Fibroblast of pulmonary artery (primary cell): ENCODE measurements around the gene BTBD6.

ENCODE experiments used
- DNase-seq: peaks from one replicate; pipeline ENCODE4 v3.0.0-alpha.2; 2010; ENCODE audit warnings: low read depth
- H3K4me3 ChIP-seq: replicated peaks from 2 replicates; pipeline ENCODE4 v1.5.1; 2011; ENCODE audit warnings: low read depth, mild to moderate bottlenecking, control low read depth, low read length, moderate library complexity
- TF ChIP-seq, protein P1 (sequence below): IDR thresholded peaks from 2 replicates; pipeline ENCODE4 v1.5.1; 2011; ENCODE audit warnings: mild to moderate bottlenecking, control low read depth, low read length, inconsistent platforms; ENCODE audit errors: missing control alignments

The BTBD6 gene

GRCh38 chr14:105206873-105207272 is 41.5 kb upstream of the BTBD6 start:
- H3K4me3 ChIP-seq, result no peak overlapping the region
- no peak for DNase-seq
- TF ChIP-seq, protein P1, sequence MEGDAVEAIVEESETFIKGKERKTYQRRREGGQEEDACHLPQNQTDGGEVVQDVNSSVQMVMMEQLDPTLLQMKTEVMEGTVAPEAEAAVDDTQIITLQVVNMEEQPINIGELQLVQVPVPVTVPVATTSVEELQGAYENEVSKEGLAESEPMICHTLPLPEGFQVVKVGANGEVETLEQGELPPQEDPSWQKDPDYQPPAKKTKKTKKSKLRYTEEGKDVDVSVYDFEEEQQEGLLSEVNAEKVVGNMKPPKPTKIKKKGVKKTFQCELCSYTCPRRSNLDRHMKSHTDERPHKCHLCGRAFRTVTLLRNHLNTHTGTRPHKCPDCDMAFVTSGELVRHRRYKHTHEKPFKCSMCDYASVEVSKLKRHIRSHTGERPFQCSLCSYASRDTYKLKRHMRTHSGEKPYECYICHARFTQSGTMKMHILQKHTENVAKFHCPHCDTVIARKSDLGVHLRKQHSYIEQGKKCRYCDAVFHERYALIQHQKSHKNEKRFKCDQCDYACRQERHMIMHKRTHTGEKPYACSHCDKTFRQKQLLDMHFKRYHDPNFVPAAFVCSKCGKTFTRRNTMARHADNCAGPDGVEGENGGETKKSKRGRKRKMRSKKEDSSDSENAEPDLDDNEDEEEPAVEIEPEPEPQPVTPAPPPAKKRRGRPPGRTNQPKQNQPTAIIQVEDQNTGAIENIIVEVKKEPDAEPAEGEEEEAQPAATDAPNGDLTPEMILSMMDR, result no peak

DNA sequence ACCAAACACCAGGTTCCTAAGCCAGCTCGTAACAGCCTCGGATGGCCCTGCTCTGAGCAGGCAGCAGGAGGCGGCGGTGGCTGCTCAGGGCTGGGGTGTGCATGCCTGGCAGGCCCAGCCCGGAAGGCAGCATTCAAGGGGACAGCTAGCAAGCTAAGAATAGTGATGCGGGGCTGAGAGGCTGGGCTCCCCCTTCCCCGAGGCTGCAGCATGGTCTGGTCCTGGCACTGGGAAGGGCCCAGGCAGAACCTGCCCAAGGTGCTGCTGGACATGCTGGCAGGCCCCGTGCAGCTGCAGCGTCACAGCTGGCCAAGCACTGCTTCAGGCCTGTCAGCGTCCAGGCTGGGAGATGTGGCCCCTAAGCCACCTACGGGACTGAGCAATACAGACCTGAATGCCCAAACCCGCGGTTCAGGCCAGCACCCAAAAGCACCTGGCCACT is 40.9 kb upstream of the BTBD6 start:
- TF ChIP-seq, protein P1, result no peak
- no peak overlapping the region for H3K4me3 ChIP-seq
- no peak for DNase-seq

DNA sequence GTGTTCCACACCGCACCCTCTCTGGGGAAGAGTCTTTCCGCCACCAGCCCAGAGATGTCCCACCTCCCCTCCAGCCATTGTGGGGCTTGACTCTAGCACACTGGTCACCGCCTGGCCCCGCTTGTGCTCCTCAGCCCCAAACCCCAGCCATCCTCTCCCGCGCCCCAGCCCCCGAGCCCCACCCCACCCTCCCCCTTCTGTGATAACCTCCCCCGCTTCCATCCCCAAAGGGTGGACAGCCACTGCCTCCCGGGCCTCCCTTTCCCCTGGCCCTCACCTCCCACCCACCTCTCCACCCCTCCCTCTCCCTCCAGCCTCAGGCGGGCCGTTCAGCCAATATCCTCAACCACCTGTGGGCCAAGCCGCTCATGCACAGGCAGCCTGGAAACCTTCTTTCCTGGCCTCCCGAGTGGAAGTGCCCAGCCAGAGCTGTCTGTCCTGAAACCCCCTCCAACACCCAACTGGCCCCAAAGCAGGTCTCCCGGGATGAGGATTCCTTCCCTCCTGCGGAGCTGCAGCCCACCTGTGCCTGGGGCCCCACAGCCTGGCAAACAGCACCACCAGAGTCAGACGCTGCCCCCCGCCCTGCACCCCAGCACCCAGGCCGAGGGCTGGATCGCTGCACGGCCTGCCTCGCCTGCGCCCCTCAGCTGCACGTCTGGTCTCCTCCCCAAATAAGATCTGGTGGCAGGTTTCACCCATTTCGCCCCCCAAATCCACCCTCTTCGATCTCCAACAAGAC is 40.2 kb upstream of the BTBD6 start:
- DNase-seq, result no peak
- TF ChIP-seq, protein P1, result no peak
- no peak overlapping the region for H3K4me3 ChIP-seq

- no peak overlapping the region for H3K4me3 ChIP-seq
- DNase-seq, result no peak
- TF ChIP-seq, protein P1, result no peak
These were observed 39.6 kb upstream of the BTBD6 start for GRCh38 chr14:105208738-105209075.

- H3K4me3 ChIP-seq, result no peak overlapping the region
- DNase-seq, result no peak
- TF ChIP-seq, protein P1, result no peak
These were observed 39.2 kb upstream of the BTBD6 start for GRCh38 chr14:105209091-105209490.

- no peak overlapping the region for H3K4me3 ChIP-seq
- DNase-seq, result no peak
- TF ChIP-seq, protein P1, result no peak
These were observed 38.7 kb upstream of the BTBD6 start for GRCh38 chr14:105209646-105210045.
